Measurements from ENCODE around the gene SLX4IP. TPM values are rescaled to one million over a fixed set of nuclear protein-coding genes. Genes with fewer than 3 reads are reported as not detected.

Gene SLX4IP
- total and polyA plus RNA-seq, 8 donors = 1.00 to 4.6 (median 2.6) TPM

DNA sequence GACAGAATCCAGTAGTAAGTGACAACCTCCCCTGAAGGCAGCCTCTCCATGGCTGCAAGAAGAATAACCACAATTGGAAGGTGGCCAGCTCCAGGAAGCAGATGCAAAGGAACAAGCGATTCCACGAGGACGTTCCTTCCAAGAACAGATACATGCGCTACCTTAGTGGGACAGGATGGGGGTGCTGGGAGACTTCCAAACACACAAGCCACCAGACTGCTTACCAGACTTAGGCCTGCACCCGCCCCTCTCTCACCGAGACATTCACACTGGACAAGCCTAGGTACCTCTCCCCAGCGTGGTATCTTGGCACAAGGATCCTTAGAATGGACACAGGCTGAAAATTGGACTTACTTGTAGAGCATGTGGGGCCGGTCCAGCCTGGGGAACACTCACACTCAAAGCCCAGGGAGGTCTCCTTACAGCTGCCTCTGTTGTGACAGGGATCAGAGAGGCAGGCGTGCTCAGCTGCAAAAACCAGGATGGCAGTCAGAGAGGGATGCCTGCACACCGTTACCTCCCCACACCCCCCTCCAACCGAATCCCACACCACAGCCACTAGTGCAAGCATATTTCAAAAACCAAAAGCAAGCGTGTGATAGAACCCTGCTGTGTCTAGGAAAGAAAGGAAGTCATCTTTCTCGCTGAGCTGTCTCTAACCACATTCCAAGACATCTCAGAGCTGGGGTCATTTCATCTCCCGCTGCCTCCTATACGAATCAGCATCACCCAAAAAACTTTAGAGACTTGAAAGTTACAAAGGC, 216.3 kb downstream of the SLX4IP start:
- DNase-seq = peak in 1 of 2 donors; percentile 78
- Histone ChIP-seq H3K27me3 (no peaks in the 10 kb centered on the region), H3K27ac (peak overlapping the region in 4 of 5 donors; percentile 4 to 86 (median 67)), H3K4me3 (no peak overlapping the region), H3K36me3 (peaks cover 61 to 95% (median 79%) of the 10 kb centered on the region in 4 donors), H3K9me3 (no peaks in the 10 kb centered on the region), H3K4me1 (peaks cover 34 to 61% (median 48%) of the 10 kb centered on the region in 4 donors)
- TF ChIP-seq POLR2A (IDR thresholded peaks at IDR 0.05) = no peak
- TF ChIP-seq, protein P1, sequence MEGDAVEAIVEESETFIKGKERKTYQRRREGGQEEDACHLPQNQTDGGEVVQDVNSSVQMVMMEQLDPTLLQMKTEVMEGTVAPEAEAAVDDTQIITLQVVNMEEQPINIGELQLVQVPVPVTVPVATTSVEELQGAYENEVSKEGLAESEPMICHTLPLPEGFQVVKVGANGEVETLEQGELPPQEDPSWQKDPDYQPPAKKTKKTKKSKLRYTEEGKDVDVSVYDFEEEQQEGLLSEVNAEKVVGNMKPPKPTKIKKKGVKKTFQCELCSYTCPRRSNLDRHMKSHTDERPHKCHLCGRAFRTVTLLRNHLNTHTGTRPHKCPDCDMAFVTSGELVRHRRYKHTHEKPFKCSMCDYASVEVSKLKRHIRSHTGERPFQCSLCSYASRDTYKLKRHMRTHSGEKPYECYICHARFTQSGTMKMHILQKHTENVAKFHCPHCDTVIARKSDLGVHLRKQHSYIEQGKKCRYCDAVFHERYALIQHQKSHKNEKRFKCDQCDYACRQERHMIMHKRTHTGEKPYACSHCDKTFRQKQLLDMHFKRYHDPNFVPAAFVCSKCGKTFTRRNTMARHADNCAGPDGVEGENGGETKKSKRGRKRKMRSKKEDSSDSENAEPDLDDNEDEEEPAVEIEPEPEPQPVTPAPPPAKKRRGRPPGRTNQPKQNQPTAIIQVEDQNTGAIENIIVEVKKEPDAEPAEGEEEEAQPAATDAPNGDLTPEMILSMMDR (IDR thresholded peaks at IDR 0.05) = no peak
- TF ChIP-seq POLR2AphosphoS5 (IDR thresholded peaks at IDR 0.05) = no peak
- TF ChIP-seq EP300 (IDR thresholded peaks at IDR 0.05) = no peak
- intact Hi-C loops (cut with DNase I; ENCODE audit: low total_unique reads) = no loop called here
- 62 to 73% (median 68%) methylated on average over 15 of the region's 15 CpGs for WGBS, 5 donors

DNA sequence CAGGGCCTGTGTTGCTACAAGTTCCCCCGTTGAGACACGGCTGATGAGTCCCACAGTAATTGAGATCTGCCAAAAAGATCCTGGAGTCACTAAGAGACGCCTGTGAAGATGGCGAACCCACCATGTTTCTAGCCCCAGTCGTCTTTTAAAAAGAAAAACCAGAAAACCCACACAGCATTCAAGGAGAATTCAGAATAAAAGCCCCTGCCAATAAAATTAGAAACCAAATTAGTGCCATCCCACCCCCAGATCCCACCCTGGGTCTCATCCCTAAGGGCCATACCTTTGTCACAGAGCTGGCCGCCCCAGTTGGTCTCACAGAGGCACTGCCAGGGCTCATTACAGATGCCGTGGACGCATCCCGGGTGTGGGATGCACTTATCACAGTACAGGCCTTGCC, 217.1 kb downstream of the SLX4IP start:
- intact Hi-C loops (cut with DNase I; ENCODE audit: low total_unique reads) = no loop called here
- Histone ChIP-seq H3K27ac (peak overlapping the region in 4 of 5 donors; percentile 35 to 86 (median 67)), H3K36me3 (peaks cover 53 to 95% (median 77%) of the 10 kb centered on the region in 4 donors), H3K4me1 (peaks cover 34 to 68% (median 52%) of the 10 kb centered on the region in 4 donors), H3K27me3 (no peaks in the 10 kb centered on the region), H3K4me3 (no peak overlapping the region), H3K9me3 (no peaks in the 10 kb centered on the region)
- no peak for DNase-seq
- no peak for TF ChIP-seq EP300 (IDR thresholded peaks at IDR 0.05)
- TF ChIP-seq POLR2A (IDR thresholded peaks at IDR 0.05) = no peak
- no peak for TF ChIP-seq POLR2AphosphoS5 (IDR thresholded peaks at IDR 0.05)
- TF ChIP-seq, protein P1 (IDR thresholded peaks at IDR 0.05) = no peak
- WGBS, 5 donors = 81 to 87% (median 86%) methylated on average over 9 of the region's 9 CpGs

DNA sequence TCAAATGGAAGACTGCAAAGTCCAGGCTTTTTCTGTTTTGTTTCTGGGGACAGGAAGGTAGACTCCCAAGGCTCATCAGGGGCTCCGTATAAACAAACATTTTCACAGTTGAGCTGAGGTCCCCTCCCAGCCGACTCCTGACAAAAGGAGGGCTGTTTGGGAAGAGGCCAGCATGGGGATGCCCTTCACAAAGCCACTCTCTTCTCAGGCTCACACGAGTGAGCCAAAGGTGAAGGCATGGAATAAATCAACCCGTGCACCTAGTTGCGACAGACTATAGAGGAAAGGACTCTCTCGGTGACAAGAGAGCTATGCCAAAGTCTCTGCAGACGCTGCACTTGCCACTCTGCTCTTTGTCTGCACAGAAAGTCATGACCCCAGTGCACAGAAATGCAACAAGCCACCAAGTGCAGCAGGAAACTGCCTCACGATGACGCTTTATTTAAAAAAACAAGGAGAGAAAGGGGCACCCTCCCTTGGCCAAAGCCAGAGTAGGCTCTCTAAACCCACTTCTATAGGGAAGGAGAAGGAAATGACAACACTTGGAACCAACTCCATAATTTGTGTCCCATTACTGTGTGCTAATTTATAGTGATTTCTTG, 217.7 kb downstream of the SLX4IP start:
- Histone ChIP-seq H3K4me3 (peak overlapping the region in 1 of 4 donors; percentile 17), H3K4me1 (peaks cover 34 to 70% (median 53%) of the 10 kb centered on the region in 4 donors), H3K9me3 (no peaks in the 10 kb centered on the region), H3K36me3 (peaks cover 53 to 95% (median 77%) of the 10 kb centered on the region in 4 donors), H3K27ac (peak overlapping the region in 4 of 5 donors; percentile 58 to 86 (median 78)), H3K27me3 (no peaks in the 10 kb centered on the region)
- peak in 1 of 2 donors; percentile 43 for DNase-seq
- 49 to 66% (median 56%) methylated on average over 9 of the region's 9 CpGs for WGBS, 5 donors
- peak; percentile 23 to 36 (median 23) for TF ChIP-seq POLR2AphosphoS5 (IDR thresholded peaks at IDR 0.05)
- peak; percentile 25 for TF ChIP-seq EP300 (IDR thresholded peaks at IDR 0.05)
- TF ChIP-seq, protein P1 (IDR thresholded peaks at IDR 0.05) = no peak
- TF ChIP-seq POLR2A (IDR thresholded peaks at IDR 0.05) = no peak
- intact Hi-C loops (cut with DNase I; ENCODE audit: low total_unique reads) = no loop called here

DNA sequence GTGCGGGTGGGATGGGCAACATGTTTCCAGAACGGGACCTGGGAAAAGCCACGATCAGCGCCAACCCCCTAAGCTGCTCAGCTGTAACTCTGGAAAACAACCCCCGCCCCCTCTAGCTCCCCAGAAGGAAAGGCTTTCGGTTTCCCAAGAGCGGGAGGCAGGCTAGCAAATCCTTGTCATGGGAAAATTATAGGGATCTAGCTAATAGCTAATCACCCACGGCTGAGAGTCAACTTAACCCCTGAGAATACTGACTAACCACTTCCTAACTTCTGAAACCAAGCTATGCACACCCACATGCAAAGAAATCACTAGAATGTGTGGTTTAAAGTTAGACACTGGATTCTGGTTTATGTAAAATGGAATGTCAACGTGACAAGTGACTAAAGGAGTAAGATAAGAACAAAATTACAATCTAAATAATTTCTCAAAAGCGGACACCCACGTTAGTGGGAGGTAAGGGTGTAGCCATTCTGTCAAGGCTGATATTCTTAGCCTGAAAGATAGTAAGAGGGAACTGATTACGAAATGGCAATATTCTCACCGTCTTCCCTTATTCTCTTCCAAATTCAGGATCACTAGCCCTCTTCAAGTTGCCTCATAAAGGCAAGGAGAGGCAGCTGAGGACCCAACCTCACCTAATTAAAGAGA, 218.6 kb downstream of the SLX4IP start:
- Histone ChIP-seq H3K4me1 (peaks cover 38 to 80% (median 60%) of the 10 kb centered on the region in 4 donors), H3K27ac (peak overlapping the region in 4 of 5 donors; percentile 58 to 86 (median 78)), H3K27me3 (no peaks in the 10 kb centered on the region), H3K9me3 (no peaks in the 10 kb centered on the region), H3K4me3 (peak overlapping the region in 3 of 4 donors; percentile 12 to 18 (median 17)), H3K36me3 (peaks cover 50 to 95% (median 77%) of the 10 kb centered on the region in 4 donors)
- peak in 1 of 2 donors; percentile 72 for DNase-seq
- intact Hi-C loops (cut with DNase I; ENCODE audit: low total_unique reads) = no loop called here
- WGBS, 5 donors = 44 to 56% (median 49%) methylated on average over 11 to 13 of the region's 13 CpGs
- no peak for TF ChIP-seq EP300 (IDR thresholded peaks at IDR 0.05)
